Esophagus muscularis mucosa (tissue), 4 donors: Measurements from ENCODE around the gene WBP1L. TPM values are rescaled to one million over a fixed set of nuclear protein-coding genes. Genes with fewer than 3 reads are reported as not detected.

ENCODE experiments used
- DNase-seq: peaks from one replicate; pipeline ENCODE4 v3.0.0-alpha.2; 2017; ENCODE audit errors: extremely low spot score
- H3K27ac ChIP-seq, 4 donors: fragments of 200-600 bp; sonication (generic); replicated peaks in 1 of 4; 1 replicate in 3 of 4; 2 replicates in 1 of 4; pipeline ENCODE4 v1.5.1; 2016 to 2019; ENCODE audit warnings: mild to moderate bottlenecking in 1 of 4
- H3K27me3 ChIP-seq, 4 donors: fragments of 200-600 bp; sonication (generic); one replicate each; pipeline versions ENCODE4 v1.5.1 to v1.6.0; 2016 to 2019
- H3K36me3 ChIP-seq, 4 donors: fragments of 200-600 bp; sonication (generic); one replicate each; pipeline ENCODE4 v1.5.1; 2016 to 2019
- H3K4me1 ChIP-seq, 4 donors: fragments of 200-600 bp; sonication (generic); one replicate each; pipeline ENCODE4 v1.5.1; 2016 to 2019
- H3K4me3 ChIP-seq, 4 donors: fragments of 200-600 bp; sonication (generic); 1 replicate in 2 of 4; 2 replicates in 2 of 4; pipeline ENCODE4 v1.5.1; 2016 to 2019; ENCODE audit warnings: mild to moderate bottlenecking in 4 of 4, moderate library complexity in 1 of 4
- H3K9me3 ChIP-seq, 4 donors: fragments of 200-600 bp; sonication (generic); 1 replicate in 3 of 4; 2 replicates in 1 of 4; pipeline ENCODE4 v1.5.1; 2016 to 2019
- CTCF ChIP-seq, 3 experiments: fragments of 200-600 bp in 2 of 3; fragments of 450-650 bp in 1 of 3; sonication (generic) in 2 of 3; IDR thresholded peaks; one replicate each; pipeline ENCODE4 v1.5.1; 2017 to 2019; ENCODE audit warnings: antibody characterized with exemption in 3 of 3, mild to moderate bottlenecking in 2 of 3, moderate library complexity in 1 of 3
- EP300 ChIP-seq: sonication (generic); formaldehyde crosslinking; IDR thresholded peaks from one replicate; pipeline ENCODE4 v1.6.1; 2017; ENCODE audit warnings: antibody characterized with exemption
- POLR2A ChIP-seq: fragments of 450-650 bp; IDR thresholded peaks from one replicate; pipeline ENCODE4 v1.6.1; 2017; ENCODE audit warnings: antibody characterized with exemption, moderate library complexity, mild to moderate bottlenecking, low read depth
- POLR2AphosphoS5 ChIP-seq, 2 donors: sonication (generic); formaldehyde crosslinking; IDR thresholded peaks; one replicate each; pipeline ENCODE4 v1.6.1; 2017; ENCODE audit warnings: antibody characterized with exemption in 2 of 2
- WGBS: methylation state at CpG from one replicate; pipeline ENCODE4 v1.1.5; 2018; 5-methylcytosine and 5-hydroxymethylcytosine counted together
- intact Hi-C: fragments of 100-400 bp; cut with DNase I; formaldehyde crosslinking; loops from one replicate; pipeline ENCODE4 v1.15.1; 2023
- total RNA-seq, 4 donors: library from RNA; depleted of rRNA; stranded (reverse); fragments of >200 nt; gene quantifications; one replicate each; pipeline versions ENCODE4 v1.1.0 to v1.2.1, GENCODE V29; 2016

Gene WBP1L
- total RNA-seq, 4 donors from 2014 or later, result 88.5 to 147 (median 112) TPM

GRCh38 chr10:102752934-102753664 lies 9.4 kb downstream of the WBP1L start:
- H3K9me3 ChIP-seq, result no peaks in the 10 kb centered on the region
- 77% methylated on average over 4 of the region's 4 CpGs for WGBS
- no peaks in the 10 kb centered on the region for H3K27me3 ChIP-seq
- DNase-seq, result no peak
- H3K27ac ChIP-seq, result peak overlapping the region; percentile 84 to 90 (median 86)
- H3K4me3 ChIP-seq, result peak overlapping the region in 1 of 4 donors; percentile 7
- TF ChIP-seq CTCF (IDR thresholded peaks at IDR 0.05) (peak; percentile 55 to 69 (median 64)), POLR2AphosphoS5 (IDR thresholded peaks at IDR 0.05) (peak in 1 of 2 donors; percentile 25), EP300 (no peak)
- H3K4me1 ChIP-seq, result peaks cover 24 to 80% (median 67%) of the 10 kb centered on the region in 4 donors
- H3K36me3 ChIP-seq, result peaks cover 0 to 5% (median 0%) of the 10 kb centered on the region in 4 donors
- intact Hi-C loops, result loop anchor here (2.0 kb wide), 1 partner anchor 22 kb away; no protein-coding TSS in a partner anchor

- peaks cover 0 to 5% (median 0%) of the 10 kb centered on the region in 4 donors for H3K36me3 ChIP-seq
- no peaks in the 10 kb centered on the region for H3K27me3 ChIP-seq
- DNase-seq, result no peak
- no peak for TF ChIP-seq CTCF (IDR thresholded peaks at IDR 0.05)
- no peak for TF ChIP-seq POLR2A
- no peak for TF ChIP-seq POLR2AphosphoS5 (IDR thresholded peaks at IDR 0.05)
- TF ChIP-seq EP300, result no peak
- peak overlapping the region; percentile 84 to 90 (median 86) for H3K27ac ChIP-seq
- intact Hi-C loops, result loop anchor here (2.0 kb wide), 1 partner anchor 21 kb away; no protein-coding TSS in a partner anchor
- WGBS, result 50% methylated on average over 1 of the region's 1 CpG
- peaks cover 24 to 85% (median 68%) of the 10 kb centered on the region in 4 donors for H3K4me1 ChIP-seq
- H3K4me3 ChIP-seq, result no peak overlapping the region
- no peaks in the 10 kb centered on the region for H3K9me3 ChIP-seq
Measured at GRCh38 chr10:102753718-102754117, 10.0 kb downstream of the WBP1L start.

GRCh38 chr10:102757323-102757722 lies 13.6 kb downstream of the WBP1L start:
- Histone ChIP-seq H3K27ac (peak overlapping the region; percentile 23 to 84 (median 78)), H3K4me3 (no peak overlapping the region), H3K4me1 (peaks cover 19 to 95% (median 71%) of the 10 kb centered on the region in 4 donors), H3K27me3 (no peaks in the 10 kb centered on the region), H3K36me3 (peaks cover 0 to 5% (median 0%) of the 10 kb centered on the region in 4 donors), H3K9me3 (no peaks in the 10 kb centered on the region)
- intact Hi-C loops, result no loop called here
- WGBS, result 94% methylated on average over 6 of the region's 6 CpGs
- TF ChIP-seq POLR2AphosphoS5 (IDR thresholded peaks at IDR 0.05), result no peak
- no peak for TF ChIP-seq POLR2A
- no peak for TF ChIP-seq CTCF (IDR thresholded peaks at IDR 0.05)
- DNase-seq, result no peak

GRCh38 chr10:102758240-102758932 lies 14.6 kb downstream of the WBP1L start:
- no peak overlapping the region for H3K4me3 ChIP-seq
- H3K36me3 ChIP-seq, result peaks cover 0 to 5% (median under 1%) of the 10 kb centered on the region in 4 donors
- peaks cover 11 to 95% (median 71%) of the 10 kb centered on the region in 4 donors for H3K4me1 ChIP-seq
- no peaks in the 10 kb centered on the region for H3K9me3 ChIP-seq
- intact Hi-C loops, result no loop called here
- no peak for DNase-seq
- TF ChIP-seq CTCF (IDR thresholded peaks at IDR 0.05) (no peak), POLR2AphosphoS5 (IDR thresholded peaks at IDR 0.05) (no peak), EP300 (no peak), POLR2A (no peak)
- H3K27me3 ChIP-seq, result no peaks in the 10 kb centered on the region
- H3K27ac ChIP-seq, result peak overlapping the region; percentile 63 to 79 (median 74)
- 75% methylated on average over 9 of the region's 9 CpGs for WGBS
